GF-D8 (cell line): Measurements from ENCODE around the gene ADGRG6.

Experiments
- DNase-seq: peaks from one replicate; lab custom pipeline; 2025; lab: John Stamatoyannopoulos, UW

ADGRG6 gene

GRCh38 chr6:142322066-142322465 is 20.3 kb downstream of the ADGRG6 start:
- DNase-seq, result no peak

GRCh38 chr6:142322504-142323198 is 20.8 kb downstream of the ADGRG6 start:
- DNase-seq, result no peak

- no peak for DNase-seq
Observed at GRCh38 chr6:142323377-142323776, 21.6 kb downstream of the ADGRG6 start.

GRCh38 chr6:142324111-142324510 is 22.3 kb downstream of the ADGRG6 start:
- DNase-seq, result no peak

GRCh38 chr6:142325111-142325510 is 23.3 kb downstream of the ADGRG6 start:
- DNase-seq, result no peak

- DNase-seq, result no peak
Observed at GRCh38 chr6:142326540-142326939, 24.7 kb downstream of the ADGRG6 start.

- no peak for DNase-seq
Observed at GRCh38 chr6:142328070-142328469, 26.3 kb downstream of the ADGRG6 start.

- no peak for DNase-seq
Observed at GRCh38 chr6:142329486-142330113, 27.8 kb downstream of the ADGRG6 start.

GRCh38 chr6:142331075-142331551 is 29.3 kb downstream of the ADGRG6 start:
- DNase-seq, result no peak

GRCh38 chr6:142331601-142332000 is 29.8 kb downstream of the ADGRG6 start:
- DNase-seq, result no peak

GRCh38 chr6:142332393-142333098 is 30.7 kb downstream of the ADGRG6 start:
- DNase-seq, result no peak

- DNase-seq, result no peak
Observed at GRCh38 chr6:142333431-142333830, 31.6 kb downstream of the ADGRG6 start.

GRCh38 chr6:142334294-142334693 is 32.5 kb downstream of the ADGRG6 start:
- no peak for DNase-seq

- DNase-seq, result no peak
Observed at GRCh38 chr6:142335415-142335814, 33.6 kb downstream of the ADGRG6 start.

GRCh38 chr6:142336183-142336582 is 34.4 kb downstream of the ADGRG6 start:
- DNase-seq, result no peak

GRCh38 chr6:142336787-142337186 is 35.0 kb downstream of the ADGRG6 start:
- no peak for DNase-seq

- no peak for DNase-seq
Observed at GRCh38 chr6:142339113-142339512, 37.3 kb downstream of the ADGRG6 start.

- no peak for DNase-seq
Observed at GRCh38 chr6:142339968-142340658, 38.3 kb downstream of the ADGRG6 start.

- no peak for DNase-seq
Observed at GRCh38 chr6:142341855-142342330, 40.1 kb downstream of the ADGRG6 start.

- no peak for DNase-seq
Observed at GRCh38 chr6:142342986-142343385, 41.2 kb downstream of the ADGRG6 start.

GRCh38 chr6:142343938-142344337 is 42.1 kb downstream of the ADGRG6 start:
- no peak for DNase-seq

- DNase-seq, result no peak
Observed at GRCh38 chr6:142345261-142345660, 43.5 kb downstream of the ADGRG6 start.
